K562 (cell line): Measurements from ENCODE around the gene CNPY4. TPM values are rescaled to one million over a fixed set of nuclear protein-coding genes. Genes with fewer than 3 reads are reported as not detected.

Experiments used
- MCM2 ChIP-seq: fragments of 450-650 bp; IDR thresholded peaks from 2 replicates; pipeline ENCODE4 v1.6.1; 2017; ENCODE audit warnings: low read depth, mild to moderate bottlenecking
- MLX ChIP-seq, 2 experiments: fragments of 450-650 bp in 1 of 2; sonication (generic) in 1 of 2; formaldehyde crosslinking; conservative IDR thresholded peaks; 2 replicates each; pipeline versions ENCODE4 v1.4.0 to v1.8.1; 2020 to 2022; ENCODE audit warnings: mild to moderate bottlenecking in 1 of 2, missing genetic modification reagents in 1 of 2
- MYC ChIP-seq, 2 experiments: fragments of 250-450 bp in 1 of 2; sonication (Bioruptor Pico) in 1 of 2; IDR thresholded peaks; 2 replicates each; pipeline versions ENCODE4 v1.5.1 to v1.6.1; 2012 to 2021; ENCODE audit warnings: low read depth in 2 of 2, borderline replicate concordance in 1 of 2, improper control_type of control experiment in 1 of 2, low read length in 1 of 2, mild to moderate bottlenecking in 1 of 2, moderate library complexity in 1 of 2
- RBM34 ChIP-seq: fragments of 200-400 bp; formaldehyde crosslinking; IDR thresholded peaks from 2 replicates; pipeline ENCODE4 v1.6.1; 2018; ENCODE audit warnings: low read length, borderline replicate concordance; ENCODE audit not compliant: insufficient read depth
- SAFB ChIP-seq: fragments of 200-400 bp; formaldehyde crosslinking; IDR thresholded peaks from 2 replicates; pipeline ENCODE4 v1.6.1; 2017; ENCODE audit warnings: low read depth, low read length, borderline replicate concordance
- SIRT6 ChIP-seq: IDR thresholded peaks from one replicate; pipeline ENCODE4 v1.6.1; 2012; ENCODE audit warnings: low read depth, mild to moderate bottlenecking, control low read depth, inconsistent platforms, low read length, moderate library complexity
- ZBTB9 ChIP-seq: fragments of 450-650 bp; formaldehyde crosslinking; IDR thresholded peaks from 2 replicates; pipeline ENCODE4 v1.4.0; 2020; ENCODE audit warnings: mild to moderate bottlenecking, moderate library complexity
- ZNF318 ChIP-seq, 2 experiments: fragments of 450-650 bp; IDR thresholded peaks; 2 replicates each; pipeline ENCODE4 v1.6.1; 2016; ENCODE audit warnings: mild to moderate bottlenecking in 2 of 2, borderline replicate concordance in 1 of 2, low read depth in 1 of 2, moderate library complexity in 1 of 2
- ZNF408 ChIP-seq: fragments of 250-450 bp; sonication (Bioruptor Pico); IDR thresholded peaks from 2 replicates; pipeline ENCODE4 v1.4.0; 2020; ENCODE audit warnings: low read depth, mild to moderate bottlenecking, moderate library complexity
- ZNF785 ChIP-seq: fragments of 250-450 bp; sonication (Bioruptor Pico); IDR thresholded peaks from 2 replicates; pipeline ENCODE4 v1.4.0; 2020; ENCODE audit warnings: mild to moderate bottlenecking
- polyA plus RNA-seq, 8 experiments: library from polyadenylated mRNA; depleted of rRNA in 4 of 8; stranded (reverse) in 5 of 8; unstranded in 3 of 8; fragments of >200 nt; fragmentation: Nextera tagmentation in 2 of 8; fragmentation: Illumina TruSeq in 1 of 8; extraction: Ambion mirVana in 2 of 8; extraction: Trizol in 1 of 8; gene quantifications; 2 replicates each; pipeline versions ENCODE4 v1.2.1 to v1.2.3, GENCODE V29; 2011 to 2014; ENCODE audit warnings: inconsistent platforms in 1 of 8, missing spikeins in 1 of 8
- total RNA-seq, 7 experiments: library from RNA; depleted of rRNA in 6 of 7; stranded (reverse); fragments of >200 nt in 6 of 7; fragmentation: Illumina TruSeq in 2 of 7; extraction: Trizol in 2 of 7; gene quantifications; 2 replicates each; pipeline versions ENCODE4 v1.2.1 to v1.2.3, GENCODE V29; 2011 to 2021; ENCODE audit warnings: low replicate concordance in 1 of 7
- TF ChIP-seq, protein P1 (sequence below): conservative IDR thresholded peaks from 2 replicates; pipeline ENCODE4 v1.6.1; 2011; ENCODE audit warnings: low read depth, mild to moderate bottlenecking, low read length; ENCODE audit not compliant: control insufficient read depth
- TF ChIP-seq, protein P2 (sequence below): fragments of 450-650 bp; IDR thresholded peaks from 2 replicates; pipeline ENCODE4 v1.6.1; 2016; ENCODE audit warnings: low read depth, mild to moderate bottlenecking, moderate library complexity

CNPY4 gene
- total and polyA plus RNA-seq, 9 of the 15 experiments (the other 6 are each of a cell fraction or from before 2014, with no cell fraction given): 1.9 to 11.2 (median 7.0) TPM

DNA sequence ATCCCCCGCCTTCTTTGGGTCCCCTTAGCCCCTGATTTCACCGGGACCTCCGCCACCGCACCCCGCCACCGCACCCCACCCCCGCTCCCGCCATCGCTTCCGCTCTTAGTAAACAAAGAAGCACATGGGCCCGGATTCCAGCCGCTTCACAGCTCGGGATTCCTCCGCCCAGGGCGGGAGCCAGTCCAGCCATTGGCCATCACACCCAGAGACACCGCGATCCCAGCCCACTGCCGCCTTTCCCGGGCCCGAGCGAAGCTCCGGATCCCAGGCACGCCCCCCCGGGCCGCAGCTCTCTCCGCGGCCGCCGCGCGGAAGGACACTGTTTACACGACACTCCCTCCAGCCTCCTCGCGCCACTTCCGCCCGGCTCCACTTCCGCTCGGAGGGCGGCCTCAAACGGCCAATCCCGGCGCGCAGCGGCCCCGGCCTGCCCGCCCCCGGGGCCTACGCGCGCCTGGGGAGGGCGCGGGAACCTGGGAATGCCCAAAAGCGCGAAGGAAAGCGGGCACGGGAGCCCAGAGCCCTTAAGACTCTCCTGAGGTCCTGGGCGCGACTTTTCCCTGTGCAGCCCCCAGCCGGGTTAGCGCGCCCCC lies 18.9 kb upstream of the CNPY4 start (continued):
- peak; percentile 94 for TF ChIP-seq MYC (IDR thresholded peaks at IDR 0.05; ENCODE audit: low read depth, low read length)
- peak; percentile 100 for TF ChIP-seq MYC (CRISPR knock-in tag; IDR thresholded peaks at IDR 0.05; ENCODE audit: borderline replicate concordance, low read depth)
- no peak for TF ChIP-seq ZNF785
- 0 out of 2 replicates have a peak, but pooled peaks have one; percentile 56 for TF ChIP-seq SAFB
- TF ChIP-seq, protein P1, sequence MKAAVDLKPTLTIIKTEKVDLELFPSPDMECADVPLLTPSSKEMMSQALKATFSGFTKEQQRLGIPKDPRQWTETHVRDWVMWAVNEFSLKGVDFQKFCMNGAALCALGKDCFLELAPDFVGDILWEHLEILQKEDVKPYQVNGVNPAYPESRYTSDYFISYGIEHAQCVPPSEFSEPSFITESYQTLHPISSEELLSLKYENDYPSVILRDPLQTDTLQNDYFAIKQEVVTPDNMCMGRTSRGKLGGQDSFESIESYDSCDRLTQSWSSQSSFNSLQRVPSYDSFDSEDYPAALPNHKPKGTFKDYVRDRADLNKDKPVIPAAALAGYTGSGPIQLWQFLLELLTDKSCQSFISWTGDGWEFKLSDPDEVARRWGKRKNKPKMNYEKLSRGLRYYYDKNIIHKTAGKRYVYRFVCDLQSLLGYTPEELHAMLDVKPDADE: peak; percentile 96
- TF ChIP-seq ZNF408 (CRISPR knock-in tag): no peak
- no peak for TF ChIP-seq MCM2
- no peak for TF ChIP-seq RBM34
- TF ChIP-seq ZNF318 (IDR thresholded peaks at IDR 0.05; ENCODE audit: borderline replicate concordance in 1 of 2, low read depth in 1 of 2): peak in 1 of 2 experiments; percentile 28; a peak in 1 of 4 replicates
- TF ChIP-seq ZBTB9 (CRISPR knock-in tag): peak; percentile 89; the same call in 1 of the 2 replicates
- TF ChIP-seq SIRT6: no peak
- no peak for TF ChIP-seq MLX (CRISPR knock-in tag; conservative IDR thresholded peaks at IDR 0.05)
- TF ChIP-seq, protein P2, sequence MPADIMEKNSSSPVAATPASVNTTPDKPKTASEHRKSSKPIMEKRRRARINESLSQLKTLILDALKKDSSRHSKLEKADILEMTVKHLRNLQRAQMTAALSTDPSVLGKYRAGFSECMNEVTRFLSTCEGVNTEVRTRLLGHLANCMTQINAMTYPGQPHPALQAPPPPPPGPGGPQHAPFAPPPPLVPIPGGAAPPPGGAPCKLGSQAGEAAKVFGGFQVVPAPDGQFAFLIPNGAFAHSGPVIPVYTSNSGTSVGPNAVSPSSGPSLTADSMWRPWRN: 0 out of 2 replicates have a peak, but pooled peaks have one; percentile 46
